ENCODE measurements around the gene IFT88. TPM values are rescaled to one million over a fixed set of nuclear protein-coding genes. Genes with fewer than 3 reads are reported as not detected.

IFT88 gene, protein sequence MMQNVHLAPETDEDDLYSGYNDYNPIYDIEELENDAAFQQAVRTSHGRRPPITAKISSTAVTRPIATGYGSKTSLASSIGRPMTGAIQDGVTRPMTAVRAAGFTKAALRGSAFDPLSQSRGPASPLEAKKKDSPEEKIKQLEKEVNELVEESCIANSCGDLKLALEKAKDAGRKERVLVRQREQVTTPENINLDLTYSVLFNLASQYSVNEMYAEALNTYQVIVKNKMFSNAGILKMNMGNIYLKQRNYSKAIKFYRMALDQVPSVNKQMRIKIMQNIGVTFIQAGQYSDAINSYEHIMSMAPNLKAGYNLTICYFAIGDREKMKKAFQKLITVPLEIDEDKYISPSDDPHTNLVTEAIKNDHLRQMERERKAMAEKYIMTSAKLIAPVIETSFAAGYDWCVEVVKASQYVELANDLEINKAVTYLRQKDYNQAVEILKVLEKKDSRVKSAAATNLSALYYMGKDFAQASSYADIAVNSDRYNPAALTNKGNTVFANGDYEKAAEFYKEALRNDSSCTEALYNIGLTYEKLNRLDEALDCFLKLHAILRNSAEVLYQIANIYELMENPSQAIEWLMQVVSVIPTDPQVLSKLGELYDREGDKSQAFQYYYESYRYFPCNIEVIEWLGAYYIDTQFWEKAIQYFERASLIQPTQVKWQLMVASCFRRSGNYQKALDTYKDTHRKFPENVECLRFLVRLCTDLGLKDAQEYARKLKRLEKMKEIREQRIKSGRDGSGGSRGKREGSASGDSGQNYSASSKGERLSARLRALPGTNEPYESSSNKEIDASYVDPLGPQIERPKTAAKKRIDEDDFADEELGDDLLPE
- 100 to 1,000 TPM in 1 of 2 donors, 10 to 100 TPM in 1; 56.6 to 111 TPM for total RNA-seq
- polyA plus RNA-seq (ENCODE audit: insufficient read depth, low read depth, low replicate concordance) = 86.8 TPM
- long read RNA-seq, donor 1, partial matches to known transcripts = 0 of 1 reads
- long read RNA-seq, donor 1, other reads (novel, unspliced or antisense) = 0 of 1 reads
- long read RNA-seq, donor 2, partial matches to known transcripts = 0 of 1 reads
- long read RNA-seq, donor 2, other reads (novel, unspliced or antisense) = 0 of 1 reads

DNA sequence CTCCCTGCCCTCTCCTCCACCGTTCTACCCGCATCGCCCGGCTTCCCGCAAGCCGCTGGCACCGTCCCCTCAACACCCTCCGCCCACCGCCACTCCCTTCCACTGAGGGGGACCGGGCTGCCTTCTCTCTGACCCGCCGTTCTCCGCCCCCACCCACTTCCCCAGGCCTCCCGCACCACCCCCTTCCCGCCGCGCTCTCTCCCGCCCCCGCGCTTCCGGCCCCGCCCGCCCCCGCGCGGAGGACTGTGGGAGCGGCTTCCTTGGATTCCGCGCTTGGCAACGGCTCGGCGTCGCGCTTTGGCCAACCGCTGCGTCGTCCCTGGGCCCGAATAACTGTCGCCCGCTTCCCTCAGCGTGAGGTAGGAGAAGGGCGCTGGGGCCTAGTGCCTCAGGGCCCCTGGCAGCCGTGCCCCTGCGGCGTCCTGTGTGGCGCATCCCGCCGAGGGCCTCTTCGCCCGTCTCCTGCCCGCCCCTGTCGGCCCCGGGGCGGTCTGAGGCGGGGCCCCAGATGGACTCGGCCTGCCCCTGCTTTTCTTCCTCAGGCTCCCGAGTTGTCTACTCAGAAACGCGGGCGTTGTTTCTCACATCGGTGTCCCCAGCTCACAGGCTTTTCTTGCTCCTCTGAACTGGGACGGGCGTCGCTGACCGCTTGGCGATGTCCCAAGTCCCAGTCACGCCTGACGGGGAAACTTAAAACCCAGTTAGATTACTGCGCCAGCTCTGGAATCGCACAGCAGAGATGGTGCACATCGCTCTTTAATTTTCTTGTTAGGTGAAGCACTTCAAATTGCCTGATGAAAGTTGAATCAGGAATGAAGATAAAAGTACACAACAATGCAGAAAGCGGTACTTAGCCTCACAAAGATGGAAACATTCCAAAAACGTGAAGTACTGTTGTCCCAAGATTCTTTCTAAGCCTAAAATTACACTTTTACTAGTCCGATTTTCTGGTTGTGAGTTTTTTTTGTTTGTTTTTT is at the start of gene IFT88:
Gene IFT88, plus strand, starts transcription at position 260 of the 977 bp plus-strand sequence. CDS start 7,229 bp downstream, outside the sequence.
- intact Hi-C loops (cut with DNase I; ENCODE audit: low total_unique reads) = no loop called here
- DNase-seq = peak; percentile 90
- 0 to 1% methylated on average over 34 to 73 of the region's 74 CpGs for WGBS, 2 donors

DNA sequence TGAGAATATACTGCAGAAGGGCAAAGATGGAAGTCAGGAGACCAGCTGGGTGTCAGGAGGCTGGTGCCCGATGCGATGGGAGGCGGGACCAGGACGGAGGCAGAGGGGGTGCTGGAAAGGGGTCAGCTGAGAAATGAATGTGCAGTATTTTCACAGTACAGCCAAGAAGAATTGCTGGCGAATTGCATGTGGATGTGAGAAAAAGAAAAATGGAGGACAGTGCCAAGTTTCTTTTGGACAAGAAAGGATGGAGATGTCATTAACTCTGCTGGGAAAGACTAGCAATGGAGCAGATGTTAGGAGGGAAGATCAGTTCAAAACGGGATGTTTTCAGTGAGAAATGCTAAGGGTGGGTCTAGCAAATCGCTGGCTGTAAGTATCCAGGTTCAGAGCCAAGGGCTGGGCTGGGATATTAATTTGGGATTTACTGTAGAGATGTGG is 48.3 kb upstream of the IFT88 start:
- intact Hi-C loops (cut with DNase I; ENCODE audit: low total_unique reads) = no loop called here
- Histone ChIP-seq H3K4me1 (no peaks in the 10 kb centered on the region), H3K4me3 (no peak overlapping the region), H3K36me3 (ENCODE audit: low read depth, missing control alignments) (no peaks in the 10 kb centered on the region), H3K27ac (no peak overlapping the region), H3K9me3 (no peaks in the 10 kb centered on the region), H3K27me3 (no peaks in the 10 kb centered on the region)
- DNase-seq = no peak
- TF ChIP-seq, protein P1, sequence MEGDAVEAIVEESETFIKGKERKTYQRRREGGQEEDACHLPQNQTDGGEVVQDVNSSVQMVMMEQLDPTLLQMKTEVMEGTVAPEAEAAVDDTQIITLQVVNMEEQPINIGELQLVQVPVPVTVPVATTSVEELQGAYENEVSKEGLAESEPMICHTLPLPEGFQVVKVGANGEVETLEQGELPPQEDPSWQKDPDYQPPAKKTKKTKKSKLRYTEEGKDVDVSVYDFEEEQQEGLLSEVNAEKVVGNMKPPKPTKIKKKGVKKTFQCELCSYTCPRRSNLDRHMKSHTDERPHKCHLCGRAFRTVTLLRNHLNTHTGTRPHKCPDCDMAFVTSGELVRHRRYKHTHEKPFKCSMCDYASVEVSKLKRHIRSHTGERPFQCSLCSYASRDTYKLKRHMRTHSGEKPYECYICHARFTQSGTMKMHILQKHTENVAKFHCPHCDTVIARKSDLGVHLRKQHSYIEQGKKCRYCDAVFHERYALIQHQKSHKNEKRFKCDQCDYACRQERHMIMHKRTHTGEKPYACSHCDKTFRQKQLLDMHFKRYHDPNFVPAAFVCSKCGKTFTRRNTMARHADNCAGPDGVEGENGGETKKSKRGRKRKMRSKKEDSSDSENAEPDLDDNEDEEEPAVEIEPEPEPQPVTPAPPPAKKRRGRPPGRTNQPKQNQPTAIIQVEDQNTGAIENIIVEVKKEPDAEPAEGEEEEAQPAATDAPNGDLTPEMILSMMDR (IDR thresholded peaks at IDR 0.05) = no peak
- WGBS, 2 donors = 46 to 50% methylated on average over 7 of the region's 7 CpGs

More for the DNA sequence above, at the start of gene IFT88:
- Histone ChIP-seq H3K4me3 (peak within 1 kb of the TSS; percentile 89 to 91), H3K9me3 (no peaks in the 10 kb centered on the region), H3K27ac (peak within 1 kb of the TSS; percentile 81 to 97), H3K36me3 (ENCODE audit: low read depth, missing control alignments) (no peaks in the 10 kb centered on the region), H3K4me1 (no peaks in the 10 kb centered on the region), H3K27me3 (no peaks in the 10 kb centered on the region)
- no peak for TF ChIP-seq POLR2A (IDR thresholded peaks at IDR 0.05)
- TF ChIP-seq, protein P1 (IDR thresholded peaks at IDR 0.05) = no peak

DNA sequence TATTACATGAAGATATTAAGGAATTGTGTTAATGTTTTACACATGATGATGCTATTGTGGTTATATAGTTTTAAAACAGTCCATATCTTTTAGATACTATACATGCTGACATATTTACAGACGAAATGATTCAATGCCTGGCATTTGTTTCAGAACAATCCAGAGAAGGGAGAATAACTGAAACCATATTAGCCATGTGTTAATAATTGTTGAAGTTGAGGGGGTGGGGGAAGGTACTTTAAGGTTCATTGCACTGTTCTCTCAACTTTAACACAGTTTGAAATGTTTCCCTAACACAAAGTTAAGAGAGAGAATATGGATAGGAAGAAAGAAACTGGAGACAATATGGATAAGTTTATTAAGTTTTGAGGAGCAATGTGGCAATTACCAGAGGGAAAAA is 47.1 kb upstream of the IFT88 start:
- intact Hi-C loops (cut with DNase I; ENCODE audit: low total_unique reads) = no loop called here
- TF ChIP-seq, protein P1 (IDR thresholded peaks at IDR 0.05) = no peak
- no peak for TF ChIP-seq POLR2A (IDR thresholded peaks at IDR 0.05)
- no peaks in the 10 kb centered on the region for H3K27me3 ChIP-seq
- no peak overlapping the region for H3K27ac ChIP-seq
- no peaks in the 10 kb centered on the region for H3K9me3 ChIP-seq
- DNase-seq = no peak
- H3K4me3 ChIP-seq = no peak overlapping the region
- WGBS, 2 donors = 64 to 83% methylated on average over 1 of the region's 1 CpG
- no peaks in the 10 kb centered on the region for H3K36me3 ChIP-seq (ENCODE audit: low read depth, missing control alignments)
- peaks cover 4% of the 10 kb centered on the region for H3K4me1 ChIP-seq
